Thoracic aorta (tissue), 2 donors: Measurements from ENCODE around the gene TMEM145. TPM values are rescaled to one million over a fixed set of nuclear protein-coding genes. Genes with fewer than 3 reads are reported as not detected.
"Not testable (repeated sequence)": the region's sequence is repeated elsewhere in the genome, so short reads cannot be mapped to it uniquely, and the experiment has no call there.

ENCODE experiments used
- ATAC-seq: fragments of 150-250 bp; one replicate; pipeline ENCODE4 v1.8.0; 2017; ENCODE audit warnings: low read depth; ENCODE audit not compliant: insufficient number of reproducible peaks, low FRiP score
- DNase-seq: peaks from one replicate; pipeline ENCODE4 v3.0.0-alpha.2; 2020; ENCODE audit warnings: low spot score
- H3K27ac ChIP-seq, 2 donors: fragments of 200-600 bp; sonication (generic); 1 replicate in 1 of 2; 2 replicates in 1 of 2; pipeline ENCODE4 v1.5.1; 2016; ENCODE audit warnings: mild to moderate bottlenecking in 2 of 2, moderate library complexity in 2 of 2
- H3K27me3 ChIP-seq: fragments of 200-600 bp; sonication (generic); replicated peaks from 2 replicates; pipeline ENCODE4 v1.6.0; 2016; ENCODE audit warnings: mild to moderate bottlenecking; ENCODE audit not compliant: insufficient read depth
- H3K36me3 ChIP-seq: fragments of 200-600 bp; sonication (generic); one replicate; pipeline ENCODE4 v1.5.1; 2016
- H3K4me1 ChIP-seq, 2 donors: fragments of 200-600 bp; sonication (generic); 1 replicate in 1 of 2; 2 replicates in 1 of 2; pipeline versions ENCODE4 v1.5.1 to v1.6.0; 2016; ENCODE audit warnings: low read depth in 2 of 2, mild to moderate bottlenecking in 1 of 2; ENCODE audit not compliant: control insufficient read depth in 1 of 2
- H3K4me3 ChIP-seq: fragments of 200-600 bp; sonication (generic); 2 replicates; pipeline ENCODE4 v1.5.1; 2016; ENCODE audit warnings: mild to moderate bottlenecking
- H3K9me3 ChIP-seq: fragments of 200-600 bp; sonication (generic); 2 replicates; pipeline ENCODE4 v1.5.1; 2016
- CTCF ChIP-seq: fragments of 200-600 bp; sonication (generic); IDR thresholded peaks from one replicate; pipeline ENCODE4 v1.5.1; 2019; ENCODE audit warnings: antibody characterized with exemption
- total RNA-seq, 2 donors: library from RNA; depleted of rRNA; stranded (reverse); fragments of >200 nt; gene quantifications; one replicate each; pipeline versions ENCODE4 v1.1.0 to v1.2.3, GENCODE V29; 2016

TMEM145 gene
- total RNA-seq, 2 donors from 2014 or later = not detected

GRCh38 chr19:42328106-42328505, 15.0 kb downstream of the TMEM145 start:
- Histone ChIP-seq H3K4me1 (peaks cover 11 to 34% of the 10 kb centered on the region in 2 donors), H3K4me3 (no peak overlapping the region), H3K36me3 (no peaks in the 10 kb centered on the region), H3K9me3 (no peaks in the 10 kb centered on the region), H3K27me3 (peaks cover 4% of the 10 kb centered on the region), H3K27ac (no peak overlapping the region)
- ATAC-seq (no peak), DNase-seq (no peak)
- TF ChIP-seq CTCF = no peak

GRCh38 chr19:42328854-42329253, 15.7 kb downstream of the TMEM145 start:
- Histone ChIP-seq H3K36me3 (no peaks in the 10 kb centered on the region), H3K27me3 (peaks cover 4% of the 10 kb centered on the region), H3K4me1 (peaks cover 11 to 32% of the 10 kb centered on the region in 2 donors), H3K27ac (no peak overlapping the region), H3K4me3 (no peak overlapping the region), H3K9me3 (no peaks in the 10 kb centered on the region)
- ATAC-seq = no peak
- TF ChIP-seq CTCF = no peak
- DNase-seq = no peak

GRCh38 chr19:42330241-42330711, 17.2 kb downstream of the TMEM145 start:
- ATAC-seq (no peak), DNase-seq (no peak)
- Histone ChIP-seq H3K4me1 (peaks cover 5 to 20% of the 10 kb centered on the region in 2 donors), H3K36me3 (no peaks in the 10 kb centered on the region), H3K9me3 (no peaks in the 10 kb centered on the region), H3K4me3 (no peak overlapping the region), H3K27ac (no peak overlapping the region), H3K27me3 (no peaks in the 10 kb centered on the region)
- no peak for TF ChIP-seq CTCF

GRCh38 chr19:42331333-42331732, 18.2 kb downstream of the TMEM145 start:
- H3K4me3 ChIP-seq, ATAC-seq, DNase-seq, H3K27ac ChIP-seq, H3K9me3 ChIP-seq, H3K27me3 ChIP-seq, H3K36me3 ChIP-seq: not testable (repeated sequence)
- H3K4me1 ChIP-seq = peaks cover 2 to 15% of the 10 kb centered on the region in 2 donors

GRCh38 chr19:42332059-42332458, 18.9 kb downstream of the TMEM145 start:
- no peaks in the 10 kb centered on the region for H3K9me3 ChIP-seq
- H3K4me3 ChIP-seq = no peak overlapping the region
- no peak for ATAC-seq
- TF ChIP-seq CTCF = no peak
- H3K27me3 ChIP-seq = no peaks in the 10 kb centered on the region
- H3K36me3 ChIP-seq = peaks cover 13% of the 10 kb centered on the region
- peaks cover 0 to 8% of the 10 kb centered on the region in 2 donors for H3K4me1 ChIP-seq
- H3K27ac ChIP-seq = no peak overlapping the region
- no peak for DNase-seq

- no peak for DNase-seq
- no peaks in the 10 kb centered on the region for H3K4me1 ChIP-seq
Observed at GRCh38 chr19:42333018-42333417, 19.9 kb downstream of the TMEM145 start.

More at GRCh38 chr19:42333018-42333417, 19.9 kb downstream of the TMEM145 start:
- Histone ChIP-seq H3K36me3 (peaks cover 13% of the 10 kb centered on the region), H3K27me3 (no peaks in the 10 kb centered on the region), H3K4me3 (no peak overlapping the region), H3K9me3 (no peaks in the 10 kb centered on the region), H3K27ac (no peak overlapping the region)
- no peak for TF ChIP-seq CTCF
- ATAC-seq = no peak
